ENCODE data around the gene SLC23A2. TPM values are rescaled to one million over a fixed set of nuclear protein-coding genes. Genes with fewer than 3 reads are reported as not detected.

Gene SLC23A2
- total and polyA plus RNA-seq, 2 experiments from 2014 or later = 5.9 to 9.6 TPM

DNA sequence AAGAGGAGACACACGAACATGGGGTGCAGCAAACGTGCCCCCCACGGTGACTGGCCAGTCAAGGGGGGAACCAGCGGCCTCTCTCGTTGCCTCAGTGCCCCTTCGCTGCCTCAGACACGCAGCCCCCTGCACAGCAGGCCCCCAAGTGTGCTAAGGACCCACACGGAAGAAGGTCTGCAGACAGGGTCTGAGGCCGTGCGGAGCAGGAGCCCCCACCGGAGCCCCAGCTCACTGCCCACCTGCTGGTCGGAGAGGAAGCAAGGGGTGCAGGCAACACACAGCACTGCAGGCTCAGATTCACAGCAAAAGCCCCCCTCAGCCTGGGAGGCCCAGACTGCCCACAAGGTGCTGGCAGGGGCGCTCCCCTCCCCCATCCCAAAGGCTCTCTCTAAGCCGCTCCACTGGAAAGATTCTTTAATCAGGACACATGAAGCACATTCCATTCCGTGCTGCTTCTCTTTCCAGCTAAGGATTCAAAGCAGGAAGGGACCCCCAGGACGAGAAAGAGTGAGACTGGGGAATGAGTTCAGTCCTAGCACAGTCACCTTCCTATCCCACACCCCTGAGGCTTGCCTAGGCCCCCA lies 105.1 kb downstream of the SLC23A2 start:
- H3K27me3 ChIP-seq (replicated peaks; ENCODE audit: insufficient read depth) = no peaks in the 10 kb centered on the region
- H3K79me2 ChIP-seq (ENCODE audit: insufficient read depth) = no peaks in the 10 kb centered on the region
- WGBS, 2 experiments (ENCODE audit: low coverage in 1 of 2, low lambda C conversion rate in 2 of 2, missing lambda C conversion rate in 2 of 2) = 91 to 93% methylated on average over 13 to 16 of the region's 16 CpGs
- H2AFZ ChIP-seq = no peak overlapping the region
- peaks cover 11% of the 10 kb centered on the region for H3K4me1 ChIP-seq (ENCODE audit: insufficient read depth)
- H3F3A ChIP-seq (ENCODE audit: insufficient read depth) = peaks cover 8% of the 10 kb centered on the region; the same call in 1 of the 2 replicates
- no peak overlapping the region for H3K4me3 ChIP-seq
- no peak overlapping the region for H3K9ac ChIP-seq
- no peaks in the 10 kb centered on the region for H3K9me3 ChIP-seq (ENCODE audit: low read depth)
- no peaks in the 10 kb centered on the region for H4K20me1 ChIP-seq (ENCODE audit: insufficient read depth)
- in situ Hi-C loops (cut with MboI) = no loop called here
- TF ChIP-seq EZH2 (IDR thresholded peaks at IDR 0.05; ENCODE audit: insufficient read depth, poor library complexity, severe bottlenecking) = no peak
- no peak for TF ChIP-seq EZH2phosphoT487 (IDR thresholded peaks at IDR 0.05; ENCODE audit: insufficient read depth, low read depth)
- no peaks in the 10 kb centered on the region for H3K36me3 ChIP-seq (ENCODE audit: low read depth)
- H3K27ac ChIP-seq = no peak overlapping the region
- no peak for DNase-seq
- H3K4me2 ChIP-seq (ENCODE audit: unreplicated experiment) = no peak overlapping the region
- no peaks in the 10 kb centered on the region for H3K9me2 ChIP-seq (ENCODE audit: insufficient read depth)

DNA sequence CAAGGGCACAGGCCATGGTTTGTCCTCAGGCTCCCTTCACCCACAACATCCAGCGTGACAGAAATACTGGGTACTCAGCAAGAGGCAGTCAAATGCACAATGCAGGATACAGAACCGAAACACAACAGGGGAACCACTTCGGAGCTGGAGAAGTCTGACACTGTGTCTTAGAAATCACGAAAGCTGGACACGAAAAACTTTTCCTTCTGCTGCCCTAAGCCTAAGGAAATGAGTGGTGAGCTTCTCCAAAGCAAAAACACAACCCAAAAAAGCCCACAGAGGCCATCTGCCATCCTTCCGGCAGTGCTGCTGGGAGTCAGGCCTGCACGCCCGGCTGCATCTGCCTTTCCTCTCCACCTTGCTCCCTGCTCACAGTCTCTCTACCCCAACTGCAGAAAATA lies 106.3 kb downstream of the SLC23A2 start:
- Histone ChIP-seq H3K4me2 (ENCODE audit: unreplicated experiment) (no peak overlapping the region), H3K4me3 (no peak overlapping the region), H3K27me3 (replicated peaks; ENCODE audit: insufficient read depth) (no peaks in the 10 kb centered on the region), H3K9me2 (ENCODE audit: insufficient read depth) (no peaks in the 10 kb centered on the region), H4K20me1 (ENCODE audit: insufficient read depth) (no peaks in the 10 kb centered on the region), H3K4me1 (ENCODE audit: insufficient read depth) (peaks cover 11% of the 10 kb centered on the region), H2AFZ (no peak overlapping the region), H3K79me2 (ENCODE audit: insufficient read depth) (no peaks in the 10 kb centered on the region), H3K9ac (no peak overlapping the region), H3K9me3 (ENCODE audit: low read depth) (no peaks in the 10 kb centered on the region), H3F3A (ENCODE audit: insufficient read depth) (peaks cover 8% of the 10 kb centered on the region; the same call in 1 of the 2 replicates), H3K27ac (no peak overlapping the region), H3K36me3 (ENCODE audit: low read depth) (no peaks in the 10 kb centered on the region)
- no peak for DNase-seq
- WGBS, 2 experiments (ENCODE audit: low coverage in 1 of 2, low lambda C conversion rate in 2 of 2, missing lambda C conversion rate in 2 of 2) = 94 to 96% methylated on average over 8 of the region's 8 CpGs
- in situ Hi-C loops (cut with MboI) = no loop called here
- no peak for TF ChIP-seq EZH2 (IDR thresholded peaks at IDR 0.05; ENCODE audit: insufficient read depth, poor library complexity, severe bottlenecking)
- TF ChIP-seq EZH2phosphoT487 (IDR thresholded peaks at IDR 0.05; ENCODE audit: insufficient read depth, low read depth) = no peak

DNA sequence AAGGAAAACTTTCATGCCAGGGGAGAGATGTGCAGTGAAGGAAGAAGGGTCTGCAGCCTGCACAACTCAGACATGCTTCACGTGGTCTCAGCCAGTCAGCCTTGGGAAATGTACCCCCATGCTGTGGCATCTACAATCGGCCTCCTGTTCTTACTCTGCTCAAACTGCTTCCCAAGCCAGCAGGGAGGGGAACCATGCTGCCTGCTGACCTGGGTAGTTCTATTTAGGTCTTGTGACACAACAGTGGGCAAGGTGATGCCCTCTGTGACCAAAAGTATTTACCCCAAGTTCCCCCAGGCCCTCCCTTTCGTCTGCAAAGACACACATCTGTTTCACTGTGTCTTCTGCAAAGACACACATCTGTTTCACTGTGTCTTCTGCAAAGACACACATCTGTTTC lies 106.9 kb downstream of the SLC23A2 start:
- Histone ChIP-seq H4K20me1 (ENCODE audit: insufficient read depth) (no peaks in the 10 kb centered on the region), H3K4me2 (ENCODE audit: unreplicated experiment) (no peak overlapping the region), H3K4me1 (ENCODE audit: insufficient read depth) (peaks cover 11% of the 10 kb centered on the region), H3K9ac (no peak overlapping the region), H2AFZ (no peak overlapping the region), H3K9me2 (ENCODE audit: insufficient read depth) (no peaks in the 10 kb centered on the region), H3K36me3 (ENCODE audit: low read depth) (no peaks in the 10 kb centered on the region), H3K27ac (no peak overlapping the region), H3K27me3 (replicated peaks; ENCODE audit: insufficient read depth) (no peaks in the 10 kb centered on the region), H3K9me3 (ENCODE audit: low read depth) (no peaks in the 10 kb centered on the region), H3F3A (ENCODE audit: insufficient read depth) (peaks cover 8% of the 10 kb centered on the region; the same call in 1 of the 2 replicates), H3K4me3 (no peak overlapping the region), H3K79me2 (ENCODE audit: insufficient read depth) (no peaks in the 10 kb centered on the region)
- DNase-seq = no peak
- in situ Hi-C loops (cut with MboI) = no loop called here
- 72 to 73% methylated on average over 3 of the region's 3 CpGs for WGBS, 2 experiments (ENCODE audit: low coverage in 1 of 2, low lambda C conversion rate in 2 of 2, missing lambda C conversion rate in 2 of 2)
- TF ChIP-seq EZH2phosphoT487 (IDR thresholded peaks at IDR 0.05; ENCODE audit: insufficient read depth, low read depth) = no peak
- TF ChIP-seq EZH2 (IDR thresholded peaks at IDR 0.05; ENCODE audit: insufficient read depth, poor library complexity, severe bottlenecking) = no peak

DNA sequence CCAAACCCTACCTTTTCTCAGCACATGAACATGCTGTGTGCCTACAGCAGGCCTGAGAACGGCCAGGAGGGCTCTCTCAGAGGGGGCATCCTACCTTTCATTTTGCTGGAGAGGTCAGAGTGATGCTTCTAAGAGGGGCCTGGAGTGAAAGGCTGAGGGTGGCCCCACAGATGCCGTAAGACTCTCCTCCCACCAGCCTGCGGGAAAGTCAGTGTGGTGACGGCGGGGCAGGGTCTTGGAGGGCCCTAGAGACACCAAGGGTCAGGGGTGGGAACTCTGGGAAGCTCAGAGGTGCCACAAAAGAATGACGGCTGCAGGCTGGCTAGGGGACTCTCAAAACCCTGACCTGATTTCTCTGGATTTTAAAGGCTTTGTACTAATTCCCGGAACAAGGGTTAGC lies 107.6 kb downstream of the SLC23A2 start:
- H3K9me2 ChIP-seq (ENCODE audit: insufficient read depth) = no peaks in the 10 kb centered on the region
- no peak overlapping the region for H3K9ac ChIP-seq
- H3K79me2 ChIP-seq (ENCODE audit: insufficient read depth) = no peaks in the 10 kb centered on the region
- no peaks in the 10 kb centered on the region for H3K9me3 ChIP-seq (ENCODE audit: low read depth)
- no peak for DNase-seq
- no peak overlapping the region for H3K27ac ChIP-seq
- no peak overlapping the region for H2AFZ ChIP-seq
- H3K36me3 ChIP-seq (ENCODE audit: low read depth) = no peaks in the 10 kb centered on the region
- in situ Hi-C loops (cut with MboI) = no loop called here
- H4K20me1 ChIP-seq (ENCODE audit: insufficient read depth) = no peaks in the 10 kb centered on the region
- no peak for TF ChIP-seq EZH2 (IDR thresholded peaks at IDR 0.05; ENCODE audit: insufficient read depth, poor library complexity, severe bottlenecking)
- no peak for TF ChIP-seq EZH2phosphoT487 (IDR thresholded peaks at IDR 0.05; ENCODE audit: insufficient read depth, low read depth)
- H3F3A ChIP-seq (ENCODE audit: insufficient read depth) = peaks cover 3% of the 10 kb centered on the region; the same call in 1 of the 2 replicates
- 92 to 95% methylated on average over 7 of the region's 7 CpGs for WGBS, 2 experiments (ENCODE audit: low coverage in 1 of 2, low lambda C conversion rate in 2 of 2, missing lambda C conversion rate in 2 of 2)
- H3K4me3 ChIP-seq = no peak overlapping the region
- H3K4me1 ChIP-seq (ENCODE audit: insufficient read depth) = peaks cover 7% of the 10 kb centered on the region
- no peak overlapping the region for H3K4me2 ChIP-seq (ENCODE audit: unreplicated experiment)
- no peaks in the 10 kb centered on the region for H3K27me3 ChIP-seq (replicated peaks; ENCODE audit: insufficient read depth)
